WTC11 (cell line): ENCODE results near the gene HYOU1. TPM values are rescaled to one million over a fixed set of nuclear protein-coding genes. Genes with fewer than 3 reads are reported as not detected.
A peak's percentile ranks its signal among the peaks of the same experiment; 100 is the strongest.

Source experiments
- ATAC-seq: fragments of 200-7000 bp; cut with Tn5 transposase; 2 replicates; pipeline ENCODE4 v1.10.0; 2021; ENCODE audit warnings: mild to moderate bottlenecking, moderate library complexity
- CTCF ChIA-PET: fragments of 300-600 bp; sonication (Branson Sonifier 250); formaldehyde crosslinking; loops from one replicate; lab custom pipeline; 2021; ENCODE audit warnings: antibody characterized with exemption; lab: Charles Lee
- POLR2A ChIA-PET: fragments of 350-600 bp; sonication (Branson Sonifier 250); formaldehyde crosslinking; loops from one replicate; lab custom pipeline; 2021; ENCODE audit warnings: antibody characterized with exemption; lab: Charles Lee
- DNase-seq: peaks from one replicate; pipeline ENCODE4 v3.0.0; 2021; ENCODE audit warnings: low spot score
- H3K27ac Mint-ChIP-seq: 2 replicates; pipeline ENCODE4 v1.8.0; 2021; ENCODE audit warnings: mixed read lengths
- H3K27me3 Mint-ChIP-seq: 2 replicates; pipeline ENCODE4 v1.8.0; 2021; ENCODE audit warnings: low read depth, mild to moderate bottlenecking, moderate library complexity, mixed read lengths
- H3K36me3 Mint-ChIP-seq: 2 replicates; pipeline ENCODE4 v1.8.0; 2021; ENCODE audit warnings: mixed read lengths
- H3K4me1 Mint-ChIP-seq: 2 replicates; pipeline ENCODE4 v1.8.0; 2022; ENCODE audit warnings: mixed read lengths
- H3K4me3 Mint-ChIP-seq: 2 replicates; pipeline ENCODE4 v1.8.0; 2021; ENCODE audit warnings: mild to moderate bottlenecking, moderate library complexity, mixed read lengths
- H3K9me3 Mint-ChIP-seq: 2 replicates; pipeline ENCODE4 v1.8.0; 2021; ENCODE audit warnings: mixed read lengths
- CREB1 ChIP-seq: sonication (generic); formaldehyde crosslinking; IDR thresholded peaks from 2 replicates; pipeline ENCODE4 v1.8.0; 2023; ENCODE audit warnings: mild to moderate bottlenecking, missing genetic modification reagents
- EMX1 ChIP-seq: fragments of 250-450 bp; sonication (Bioruptor Pico); IDR thresholded peaks from 2 replicates; pipeline ENCODE4 v1.8.0; 2021; ENCODE audit warnings: mild to moderate bottlenecking
- ESRRA ChIP-seq: sonication (generic); formaldehyde crosslinking; IDR thresholded peaks from 2 replicates; pipeline ENCODE4 v1.8.1; 2022; ENCODE audit warnings: mild to moderate bottlenecking, missing genetic modification reagents, borderline replicate concordance
- ETV6 ChIP-seq: sonication (generic); formaldehyde crosslinking; IDR thresholded peaks from 2 replicates; pipeline ENCODE4 v1.8.1; 2022; ENCODE audit warnings: mild to moderate bottlenecking, missing genetic modification reagents
- FOXK1 ChIP-seq: sonication (generic); formaldehyde crosslinking; IDR thresholded peaks from 2 replicates; pipeline ENCODE4 v1.8.0; 2022; ENCODE audit warnings: mild to moderate bottlenecking, moderate library complexity, missing genetic modification reagents
- GRHL2 ChIP-seq: fragments of 250-450 bp; sonication (Bioruptor Pico); IDR thresholded peaks from 2 replicates; pipeline ENCODE4 v1.8.0; 2022; ENCODE audit warnings: mild to moderate bottlenecking, moderate library complexity; ENCODE audit not compliant: insufficient replicate concordance, severe bottlenecking
- JUN ChIP-seq: sonication (generic); formaldehyde crosslinking; IDR thresholded peaks from 2 replicates; pipeline ENCODE4 v1.8.0; 2023; ENCODE audit warnings: mild to moderate bottlenecking, missing genetic modification reagents
- KAT7 ChIP-seq: sonication (generic); formaldehyde crosslinking; IDR thresholded peaks from 2 replicates; pipeline ENCODE4 v1.8.1; 2023; ENCODE audit warnings: missing genetic modification reagents, mild to moderate bottlenecking, borderline replicate concordance
- MYBL2 ChIP-seq: sonication (generic); formaldehyde crosslinking; IDR thresholded peaks from 2 replicates; pipeline ENCODE4 v1.8.1; 2023; ENCODE audit warnings: mild to moderate bottlenecking, moderate library complexity, missing genetic modification reagents
- NR2C2 ChIP-seq: sonication (generic); formaldehyde crosslinking; IDR thresholded peaks from 2 replicates; pipeline ENCODE4 v1.8.0; 2022; ENCODE audit warnings: mild to moderate bottlenecking, missing genetic modification reagents
- SMAD3 ChIP-seq: sonication (generic); formaldehyde crosslinking; IDR thresholded peaks from 2 replicates; pipeline ENCODE4 v1.8.0; 2022; ENCODE audit warnings: missing genetic modification reagents, mild to moderate bottlenecking, borderline replicate concordance
- SMAD4 ChIP-seq: sonication (generic); formaldehyde crosslinking; IDR thresholded peaks from 2 replicates; pipeline ENCODE4 v1.8.0; 2022; ENCODE audit warnings: mild to moderate bottlenecking, missing genetic modification reagents
- SP1 ChIP-seq: sonication (generic); formaldehyde crosslinking; conservative IDR thresholded peaks from 2 replicates; pipeline ENCODE4 v1.8.1; 2022; ENCODE audit warnings: missing genetic modification reagents
- TEAD1 ChIP-seq: sonication (generic); formaldehyde crosslinking; IDR thresholded peaks from 2 replicates; pipeline ENCODE4 v1.8.0; 2022; ENCODE audit warnings: mild to moderate bottlenecking, missing genetic modification reagents
- TP53 ChIP-seq: sonication (generic); formaldehyde crosslinking; IDR thresholded peaks from 2 replicates; pipeline ENCODE4 v1.8.1; 2023; ENCODE audit warnings: mild to moderate bottlenecking, missing genetic modification reagents
- ZNF121 ChIP-seq: sonication (generic); formaldehyde crosslinking; IDR thresholded peaks from 2 replicates; pipeline ENCODE4 v1.8.0; 2023; ENCODE audit warnings: missing genetic modification reagents
- ZNF416 ChIP-seq: fragments of 250-450 bp; sonication (Bioruptor Pico); IDR thresholded peaks from 2 replicates; pipeline ENCODE4 v1.9.0; 2021; ENCODE audit warnings: mild to moderate bottlenecking, inconsistent platforms
- total RNA-seq: library from RNA; stranded (reverse); gene quantifications from 3 replicates; pipeline ENCODE4 v1.2.3, GENCODE V29; 2021
- TF ChIP-seq, protein P1 (sequence below): fragments of 250-450 bp; sonication (Bioruptor Pico); IDR thresholded peaks from 2 replicates; pipeline ENCODE4 v1.8.0; 2021; ENCODE audit warnings: mild to moderate bottlenecking
- TF ChIP-seq, protein P2 (sequence below): sonication (generic); formaldehyde crosslinking; IDR thresholded peaks from 2 replicates; pipeline ENCODE4 v1.8.1; 2023; ENCODE audit warnings: mild to moderate bottlenecking, missing genetic modification reagents
- TF ChIP-seq, protein P3 (sequence below): sonication (generic); formaldehyde crosslinking; IDR thresholded peaks from 2 replicates; pipeline ENCODE4 v1.8.0; 2023; ENCODE audit warnings: missing genetic modification reagents
- TF ChIP-seq, protein P4 (sequence below): sonication (generic); formaldehyde crosslinking; IDR thresholded peaks from 2 replicates; pipeline ENCODE4 v1.8.0; 2022; ENCODE audit warnings: mild to moderate bottlenecking, missing genetic modification reagents
- TF ChIP-seq, protein P5 (sequence below): sonication (generic); formaldehyde crosslinking; IDR thresholded peaks from 2 replicates; pipeline ENCODE4 v1.8.0; 2022; ENCODE audit warnings: mild to moderate bottlenecking, missing genetic modification reagents
- TF ChIP-seq, protein P6 (sequence below): sonication (generic); formaldehyde crosslinking; IDR thresholded peaks from 2 replicates; pipeline ENCODE4 v1.8.0; 2022; ENCODE audit warnings: missing genetic modification reagents

HYOU1 gene
- total RNA-seq, 1 experiment from 2014 or later = 276 TPM

DNA sequence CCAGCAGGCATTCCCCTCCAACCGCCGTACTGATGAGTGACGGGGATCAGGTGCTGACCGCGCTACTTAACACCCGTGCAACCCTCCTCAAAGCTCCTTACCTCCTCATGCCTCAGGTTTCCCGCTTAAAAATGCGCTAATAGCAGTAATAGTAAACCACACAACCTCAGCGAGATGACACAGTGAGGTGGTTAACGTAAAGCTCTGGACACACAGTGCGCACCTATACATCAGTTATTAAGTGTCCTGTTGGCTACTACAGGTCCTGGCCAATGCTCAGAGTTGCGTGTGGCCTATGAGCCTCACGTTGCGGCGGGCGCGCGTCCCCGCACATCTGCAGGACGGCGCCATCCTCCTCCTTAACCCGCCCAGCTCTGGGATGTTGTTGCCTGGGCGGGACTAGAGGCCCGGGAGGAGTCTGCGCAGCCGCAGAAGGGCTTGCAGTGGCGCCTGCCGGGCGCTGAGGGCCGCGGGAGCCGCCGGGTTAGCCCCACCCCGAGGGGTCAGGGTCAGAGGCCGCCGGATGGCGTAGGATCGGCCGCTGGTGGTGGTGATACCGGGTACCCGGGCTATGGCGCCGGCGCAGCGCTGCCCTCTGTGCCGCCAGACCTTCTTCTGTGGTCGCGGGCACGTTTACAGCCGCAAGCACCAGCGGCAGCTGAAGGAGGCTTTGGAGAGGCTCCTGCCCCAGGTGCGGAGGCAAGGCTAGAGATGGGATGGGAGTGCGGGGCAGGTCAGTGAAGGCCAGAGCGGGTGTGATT, 59.2 kb downstream of the HYOU1 start, which contains the start of gene CENATAC:
CENATAC (plus strand) TSS at position 512 of the 761 bp plus-strand sequence; CDS start at position 572, 60 bp downstream.
- peaks cover 42% of the 10 kb centered on the region for H3K36me3 Mint-ChIP-seq
- POLR2A ChIA-PET = interaction anchor here (0.5 to 1.5 kb wide), 6 partner anchors 12 to 363 kb away, joined by 3 to 7 read pairs (median 4); partner anchors contain the start of gene HYOU1
- peak; percentile 95 for ATAC-seq
- TF ChIP-seq, protein P1, sequence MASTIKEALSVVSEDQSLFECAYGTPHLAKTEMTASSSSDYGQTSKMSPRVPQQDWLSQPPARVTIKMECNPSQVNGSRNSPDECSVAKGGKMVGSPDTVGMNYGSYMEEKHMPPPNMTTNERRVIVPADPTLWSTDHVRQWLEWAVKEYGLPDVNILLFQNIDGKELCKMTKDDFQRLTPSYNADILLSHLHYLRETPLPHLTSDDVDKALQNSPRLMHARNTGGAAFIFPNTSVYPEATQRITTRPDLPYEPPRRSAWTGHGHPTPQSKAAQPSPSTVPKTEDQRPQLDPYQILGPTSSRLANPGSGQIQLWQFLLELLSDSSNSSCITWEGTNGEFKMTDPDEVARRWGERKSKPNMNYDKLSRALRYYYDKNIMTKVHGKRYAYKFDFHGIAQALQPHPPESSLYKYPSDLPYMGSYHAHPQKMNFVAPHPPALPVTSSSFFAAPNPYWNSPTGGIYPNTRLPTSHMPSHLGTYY (CRISPR knock-in tag) = no peak
- TF ChIP-seq FOXK1 (CRISPR knock-in tag) (peak; percentile 80; the same call in 1 of the 2 replicates), ZNF121 (peak; percentile 82), MYBL2 (peak; percentile 74; the same call in 1 of the 2 replicates), SMAD4 (no peak), TEAD1 (CRISPR knock-in tag) (peak; percentile 58; the same call in 1 of the 2 replicates), EMX1 (no peak), NR2C2 (peak; percentile 93), TP53 (0 out of 2 replicates have a peak, but pooled peaks have one; percentile 48), CREB1 (CRISPR knock-in tag) (peak; percentile 75; the same call in 1 of the 2 replicates), SMAD3 (0 out of 2 replicates have a peak, but pooled peaks have one; percentile 39), ZNF416 (no peak), JUN (CRISPR knock-in tag) (0 out of 2 replicates have a peak, but pooled peaks have one; percentile 44), ESRRA (CRISPR knock-in tag) (0 out of 2 replicates have a peak, but pooled peaks have one; percentile 22), ETV6 (CRISPR knock-in tag) (peak; percentile 43; the same call in 1 of the 2 replicates), GRHL2 (CRISPR knock-in tag) (no peak), KAT7 (CRISPR knock-in tag) (peak; percentile 94; the same call in 1 of the 2 replicates), SP1 (peak; percentile 94)
- TF ChIP-seq, protein P2, sequence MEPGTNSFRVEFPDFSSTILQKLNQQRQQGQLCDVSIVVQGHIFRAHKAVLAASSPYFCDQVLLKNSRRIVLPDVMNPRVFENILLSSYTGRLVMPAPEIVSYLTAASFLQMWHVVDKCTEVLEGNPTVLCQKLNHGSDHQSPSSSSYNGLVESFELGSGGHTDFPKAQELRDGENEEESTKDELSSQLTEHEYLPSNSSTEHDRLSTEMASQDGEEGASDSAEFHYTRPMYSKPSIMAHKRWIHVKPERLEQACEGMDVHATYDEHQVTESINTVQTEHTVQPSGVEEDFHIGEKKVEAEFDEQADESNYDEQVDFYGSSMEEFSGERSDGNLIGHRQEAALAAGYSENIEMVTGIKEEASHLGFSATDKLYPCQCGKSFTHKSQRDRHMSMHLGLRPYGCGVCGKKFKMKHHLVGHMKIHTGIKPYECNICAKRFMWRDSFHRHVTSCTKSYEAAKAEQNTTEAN (CRISPR knock-in tag) = peak; percentile 88; the same call in 1 of the 2 replicates
- TF ChIP-seq, protein P3, sequence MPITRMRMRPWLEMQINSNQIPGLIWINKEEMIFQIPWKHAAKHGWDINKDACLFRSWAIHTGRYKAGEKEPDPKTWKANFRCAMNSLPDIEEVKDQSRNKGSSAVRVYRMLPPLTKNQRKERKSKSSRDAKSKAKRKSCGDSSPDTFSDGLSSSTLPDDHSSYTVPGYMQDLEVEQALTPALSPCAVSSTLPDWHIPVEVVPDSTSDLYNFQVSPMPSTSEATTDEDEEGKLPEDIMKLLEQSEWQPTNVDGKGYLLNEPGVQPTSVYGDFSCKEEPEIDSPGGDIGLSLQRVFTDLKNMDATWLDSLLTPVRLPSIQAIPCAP (CRISPR knock-in tag) = 0 out of 2 replicates have a peak, but pooled peaks have one; percentile 26
- TF ChIP-seq, protein P4, sequence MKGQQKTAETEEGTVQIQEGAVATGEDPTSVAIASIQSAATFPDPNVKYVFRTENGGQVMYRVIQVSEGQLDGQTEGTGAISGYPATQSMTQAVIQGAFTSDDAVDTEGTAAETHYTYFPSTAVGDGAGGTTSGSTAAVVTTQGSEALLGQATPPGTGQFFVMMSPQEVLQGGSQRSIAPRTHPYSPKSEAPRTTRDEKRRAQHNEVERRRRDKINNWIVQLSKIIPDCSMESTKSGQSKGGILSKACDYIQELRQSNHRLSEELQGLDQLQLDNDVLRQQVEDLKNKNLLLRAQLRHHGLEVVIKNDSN (CRISPR knock-in tag) = peak; percentile 26; the same call in 1 of the 2 replicates
- TF ChIP-seq, protein P5, sequence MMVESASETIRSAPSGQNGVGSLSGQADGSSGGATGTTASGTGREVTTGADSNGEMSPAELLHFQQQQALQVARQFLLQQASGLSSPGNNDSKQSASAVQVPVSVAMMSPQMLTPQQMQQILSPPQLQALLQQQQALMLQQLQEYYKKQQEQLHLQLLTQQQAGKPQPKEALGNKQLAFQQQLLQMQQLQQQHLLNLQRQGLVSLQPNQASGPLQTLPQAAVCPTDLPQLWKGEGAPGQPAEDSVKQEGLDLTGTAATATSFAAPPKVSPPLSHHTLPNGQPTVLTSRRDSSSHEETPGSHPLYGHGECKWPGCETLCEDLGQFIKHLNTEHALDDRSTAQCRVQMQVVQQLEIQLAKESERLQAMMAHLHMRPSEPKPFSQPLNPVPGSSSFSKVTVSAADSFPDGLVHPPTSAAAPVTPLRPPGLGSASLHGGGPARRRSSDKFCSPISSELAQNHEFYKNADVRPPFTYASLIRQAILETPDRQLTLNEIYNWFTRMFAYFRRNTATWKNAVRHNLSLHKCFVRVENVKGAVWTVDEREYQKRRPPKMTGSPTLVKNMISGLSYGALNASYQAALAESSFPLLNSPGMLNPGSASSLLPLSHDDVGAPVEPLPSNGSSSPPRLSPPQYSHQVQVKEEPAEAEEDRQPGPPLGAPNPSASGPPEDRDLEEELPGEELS = peak; percentile 20; the same call in 1 of the 2 replicates
- TF ChIP-seq, protein P6, sequence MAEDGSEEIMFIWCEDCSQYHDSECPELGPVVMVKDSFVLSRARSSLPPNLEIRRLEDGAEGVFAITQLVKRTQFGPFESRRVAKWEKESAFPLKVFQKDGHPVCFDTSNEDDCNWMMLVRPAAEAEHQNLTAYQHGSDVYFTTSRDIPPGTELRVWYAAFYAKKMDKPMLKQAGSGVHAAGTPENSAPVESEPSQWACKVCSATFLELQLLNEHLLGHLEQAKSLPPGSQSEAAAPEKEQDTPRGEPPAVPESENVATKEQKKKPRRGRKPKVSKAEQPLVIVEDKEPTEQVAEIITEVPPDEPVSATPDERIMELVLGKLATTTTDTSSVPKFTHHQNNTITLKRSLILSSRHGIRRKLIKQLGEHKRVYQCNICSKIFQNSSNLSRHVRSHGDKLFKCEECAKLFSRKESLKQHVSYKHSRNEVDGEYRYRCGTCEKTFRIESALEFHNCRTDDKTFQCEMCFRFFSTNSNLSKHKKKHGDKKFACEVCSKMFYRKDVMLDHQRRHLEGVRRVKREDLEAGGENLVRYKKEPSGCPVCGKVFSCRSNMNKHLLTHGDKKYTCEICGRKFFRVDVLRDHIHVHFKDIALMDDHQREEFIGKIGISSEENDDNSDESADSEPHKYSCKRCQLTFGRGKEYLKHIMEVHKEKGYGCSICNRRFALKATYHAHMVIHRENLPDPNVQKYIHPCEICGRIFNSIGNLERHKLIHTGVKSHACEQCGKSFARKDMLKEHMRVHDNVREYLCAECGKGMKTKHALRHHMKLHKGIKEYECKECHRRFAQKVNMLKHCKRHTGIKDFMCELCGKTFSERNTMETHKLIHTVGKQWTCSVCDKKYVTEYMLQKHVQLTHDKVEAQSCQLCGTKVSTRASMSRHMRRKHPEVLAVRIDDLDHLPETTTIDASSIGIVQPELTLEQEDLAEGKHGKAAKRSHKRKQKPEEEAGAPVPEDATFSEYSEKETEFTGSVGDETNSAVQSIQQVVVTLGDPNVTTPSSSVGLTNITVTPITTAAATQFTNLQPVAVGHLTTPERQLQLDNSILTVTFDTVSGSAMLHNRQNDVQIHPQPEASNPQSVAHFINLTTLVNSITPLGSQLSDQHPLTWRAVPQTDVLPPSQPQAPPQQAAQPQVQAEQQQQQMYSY (CRISPR knock-in tag) = no peak

More for the DNA sequence above, 59.2 kb downstream of the HYOU1 start, which contains the start of gene CENATAC:
- Mint-ChIP-seq H3K27ac (peak within 1 kb of the TSS; percentile 98), H3K9me3 (peaks cover 6% of the 10 kb centered on the region), H3K27me3 (no peaks in the 10 kb centered on the region), H3K4me1 (peaks cover 26% of the 10 kb centered on the region), H3K4me3 (peak within 1 kb of the TSS; percentile 99)
- DNase-seq = peak; percentile 97
- CTCF ChIA-PET = interaction anchor here (0.5 to 2.8 kb wide), 12 partner anchors 9 to 363 kb away, joined by 3 to 12 read pairs (median 3); partner anchors contain the start of genes HYOU1 and UPK2
